HFF-Myc (cell line): Measurements from ENCODE around the gene HAGH.

Source experiments
- DNase-seq: peaks from one replicate; pipeline ENCODE4 v3.0.0-alpha.2; 2011; ENCODE audit warnings: low read depth; ENCODE audit errors: extremely low read depth
- H3K4me3 ChIP-seq: replicated peaks from 2 replicates; pipeline ENCODE4 v1.5.1; 2011; ENCODE audit warnings: low read depth, mild to moderate bottlenecking, control low read depth, low read length
- CTCF ChIP-seq: IDR thresholded peaks from 2 replicates; pipeline ENCODE4 v1.5.1; 2012; ENCODE audit warnings: mild to moderate bottlenecking, low read depth, low read length, control low read depth; ENCODE audit errors: missing control alignments

The HAGH gene

GRCh38 chr16:1773703-1774447 is 52.8 kb downstream of the HAGH start:
- DNase-seq, result no peak
- no peak for TF ChIP-seq CTCF
- H3K4me3 ChIP-seq, result peak overlapping the region; percentile 91

- no peak for DNase-seq
- H3K4me3 ChIP-seq, result peak within 1 kb of the TSS; percentile 91
- peak; percentile 69 for TF ChIP-seq CTCF
Observed at GRCh38 chr16:1772908-1773702, 53.5 kb downstream of the HAGH start, which contains the start of gene MRPS34. Gene MRPS34, minus strand, starts transcription at chr16:1773134. Its CDS starts 15 bp downstream, at chr16:1773119.

- TF ChIP-seq CTCF, result no peak
- DNase-seq, result no peak
- peak within 1 kb of the TSS; percentile 91 for H3K4me3 ChIP-seq
Observed at GRCh38 chr16:1772362-1772907, 54.2 kb downstream of the HAGH start, which contains the start of gene EME2. Gene EME2, plus strand, starts transcription at chr16:1772810. Its CDS starts 418 bp downstream, at chr16:1773228.

- H3K4me3 ChIP-seq, result peak overlapping the region; percentile 91
- TF ChIP-seq CTCF, result no peak
- DNase-seq, result no peak
Observed at GRCh38 chr16:1771864-1772361, 54.7 kb downstream of the HAGH start.

DNA sequence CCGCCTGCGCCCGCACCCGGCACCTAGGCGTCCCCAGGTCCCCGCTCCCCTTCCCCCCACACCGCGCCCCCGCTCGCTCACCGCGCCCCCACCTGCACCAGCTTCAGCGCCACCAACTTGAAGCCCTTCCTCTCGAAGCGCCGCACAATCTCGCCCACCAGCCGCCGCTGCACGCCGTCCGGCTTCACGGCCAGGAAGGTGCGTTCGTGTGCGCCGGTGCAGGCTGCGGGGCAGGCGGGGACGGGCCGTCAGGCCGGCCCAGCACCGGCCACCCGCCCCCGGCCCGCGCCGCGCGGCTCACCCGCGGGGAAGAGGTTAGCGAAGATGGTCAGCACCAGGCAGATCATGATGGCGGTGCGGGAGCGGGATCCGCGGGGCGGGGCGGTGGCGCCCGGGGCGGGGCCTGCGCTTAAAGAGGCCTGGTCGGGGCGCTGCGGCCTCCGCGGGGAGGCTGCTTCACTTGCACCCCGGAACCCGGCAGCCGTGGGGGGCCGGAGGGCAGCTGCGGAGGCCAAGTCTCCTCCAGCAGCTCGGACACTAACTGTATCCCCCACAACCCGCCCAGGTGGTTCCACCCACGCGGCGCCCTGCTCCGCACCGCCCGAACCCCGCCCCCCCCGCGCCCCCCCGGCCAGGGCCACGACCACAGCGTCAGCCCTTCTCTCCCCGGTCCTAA is 55.3 kb downstream of the HAGH start, which contains the start of gene NME3:
NME3 (minus strand) TSS at position 356 of the 676 bp plus-strand sequence; CDS start at position 347, 9 bp downstream.
- TF ChIP-seq CTCF, result no peak

More for the DNA sequence above, 55.3 kb downstream of the HAGH start, which contains the start of gene NME3:
- no peak for DNase-seq
- H3K4me3 ChIP-seq, result peak within 1 kb of the TSS; percentile 91
